Effector CD4-positive, alpha-beta T cell (primary cell): ENCODE results near the gene LRRC39.
"Not testable (repeated sequence)": the region's sequence is repeated elsewhere in the genome, so short reads cannot be mapped to it uniquely, and the experiment has no call there.

ENCODE experiments used
- DNase-seq: peaks from one replicate; pipeline ENCODE4 v3.0.0-alpha.2; 2020
- total RNA-seq: gene quantifications from one replicate; lab custom pipeline; 2026; lab: John Stamatoyannopoulos, UW

LRRC39 gene
- total RNA-seq = 1.5 reads per million

GRCh38 chr1:100178091-100178490 lies at the start of gene LRRC39:
Gene LRRC39 (minus strand): TSS chr1:100178256. CDS start chr1:100168516, 9,740 bp downstream.
- DNase-seq = no peak

GRCh38 chr1:100222428-100222827 lies 44.4 kb upstream of the LRRC39 start:
- no peak for DNase-seq

GRCh38 chr1:100219883-100220282 lies 41.8 kb upstream of the LRRC39 start:
- DNase-seq = no peak

- DNase-seq = no peak
Observed at GRCh38 chr1:100219457-100219856, 41.4 kb upstream of the LRRC39 start.

GRCh38 chr1:100217834-100218233 lies 39.8 kb upstream of the LRRC39 start:
- DNase-seq = no peak

GRCh38 chr1:100215101-100215500 lies 37.0 kb upstream of the LRRC39 start:
- DNase-seq = no peak

- DNase-seq = no peak
Observed at GRCh38 chr1:100213141-100213540, 35.1 kb upstream of the LRRC39 start.

GRCh38 chr1:100206301-100206700 lies 28.2 kb upstream of the LRRC39 start:
- DNase-seq = no peak

GRCh38 chr1:100205593-100205992 lies 27.5 kb upstream of the LRRC39 start:
- DNase-seq = not testable (repeated sequence)

GRCh38 chr1:100205103-100205502 lies 27.0 kb upstream of the LRRC39 start:
- DNase-seq = not testable (repeated sequence)

GRCh38 chr1:100202703-100203102 lies 24.6 kb upstream of the LRRC39 start:
- DNase-seq = not testable (repeated sequence)

GRCh38 chr1:100200060-100200459 lies 22.0 kb upstream of the LRRC39 start:
- DNase-seq = not testable (repeated sequence)

- no peak for DNase-seq
Observed at GRCh38 chr1:100198596-100198995, 20.5 kb upstream of the LRRC39 start.

- DNase-seq = no peak
Observed at GRCh38 chr1:100188617-100189016, 10.6 kb upstream of the LRRC39 start.

- no peak for DNase-seq
Observed at GRCh38 chr1:100187912-100188311, 9.9 kb upstream of the LRRC39 start.

GRCh38 chr1:100184536-100184935 lies 6.5 kb upstream of the LRRC39 start:
- no peak for DNase-seq

GRCh38 chr1:100183370-100183769 lies 5.3 kb upstream of the LRRC39 start:
- no peak for DNase-seq

GRCh38 chr1:100177295-100178041 lies 588 bp downstream of the LRRC39 start:
- no peak for DNase-seq

- no peak for DNase-seq
Observed at GRCh38 chr1:100168051-100168450, 10.0 kb downstream of the LRRC39 start.

GRCh38 chr1:100164702-100165101 lies 13.4 kb downstream of the LRRC39 start:
- no peak for DNase-seq

- DNase-seq = no peak
Observed at GRCh38 chr1:100164216-100164615, 13.8 kb downstream of the LRRC39 start.

GRCh38 chr1:100162881-100163280 lies 15.2 kb downstream of the LRRC39 start:
- no peak for DNase-seq

GRCh38 chr1:100152271-100152670 lies 25.8 kb downstream of the LRRC39 start:
- no peak for DNase-seq

- no peak for DNase-seq
Observed at GRCh38 chr1:100151679-100152078, 26.4 kb downstream of the LRRC39 start.

- DNase-seq = no peak
Observed at GRCh38 chr1:100147875-100148274, 30.2 kb downstream of the LRRC39 start.
